IMR-90 (cell line): ENCODE data around the gene NME4. TPM values are rescaled to one million over a fixed set of nuclear protein-coding genes. Genes with fewer than 3 reads are reported as not detected.
A peak's percentile ranks its signal among the peaks of the same experiment; 100 is the strongest.

Source experiments
- ATAC-seq: fragments of 200-7000 bp; cut with Tn5 transposase; 2 replicates; pipeline ENCODE4 v1.9.1; 2020; ENCODE audit warnings: low read depth, mild to moderate bottlenecking, moderate library complexity
- BruUV-seq: library from RNA; stranded (reverse); fragments of 400-500 nt; replicated peaks from 2 replicates; lab custom pipeline; 2021; lab: Mats Ljungman, UMichigan
- CTCF ChIA-PET: fragments of 300-600 bp; formaldehyde crosslinking; extraction: SDS; loops from one replicate; lab custom pipeline; 2021; ENCODE audit warnings: antibody characterized with exemption; lab: Yijun Ruan, JAX
- POLR2A ChIA-PET: fragments of 300-600 bp; sonication (Branson Sonifier 250); formaldehyde crosslinking; loops from one replicate; lab custom pipeline; 2022; ENCODE audit warnings: antibody characterized with exemption; ENCODE audit not compliant: unreplicated experiment; lab: Charles Lee
- DNase-seq: peaks from one replicate; pipeline ENCODE4 v3.0.0; 2013
- H2AFZ ChIP-seq: replicated peaks from 2 replicates; pipeline ENCODE3; 2013; ENCODE audit warnings: low read length, mild to moderate bottlenecking; ENCODE audit not compliant: poor library complexity
- H2AK5ac ChIP-seq: 2 replicates; pipeline ENCODE4 v1.6.1; 2013; ENCODE audit warnings: low read depth, low read length, inconsistent platforms
- H2AK9ac ChIP-seq: replicated peaks from 2 replicates; pipeline ENCODE3; 2013; ENCODE audit warnings: mild to moderate bottlenecking, low read depth, low read length, moderate library complexity; ENCODE audit not compliant: poor library complexity
- H2BK120ac ChIP-seq: 2 replicates; pipeline ENCODE4 v1.6.1; 2013; ENCODE audit warnings: low read depth, low read length, inconsistent platforms
- H2BK15ac ChIP-seq: 3 replicates; pipeline ENCODE4 v1.6.1; 2013; ENCODE audit warnings: low read depth, low read length, inconsistent platforms
- H2BK20ac ChIP-seq: 2 replicates; pipeline ENCODE4 v1.6.1; 2013; ENCODE audit warnings: low read depth, mild to moderate bottlenecking, inconsistent platforms, low read length, moderate library complexity
- H2BK5ac ChIP-seq: 2 replicates; pipeline ENCODE4 v1.6.1; 2013; ENCODE audit warnings: mild to moderate bottlenecking, low read depth, low read length, inconsistent platforms; ENCODE audit not compliant: poor library complexity, severe bottlenecking
- H3K14ac ChIP-seq: replicated peaks from 2 replicates; pipeline ENCODE4 v1.6.1; 2013; ENCODE audit warnings: low read depth, low read length, inconsistent platforms
- H3K18ac ChIP-seq: 2 replicates; pipeline ENCODE4 v1.6.1; 2013; ENCODE audit warnings: low read depth, low read length, control low read depth
- H3K23ac ChIP-seq: 2 replicates; pipeline ENCODE4 v1.6.1; 2013; ENCODE audit warnings: low read depth, low read length, inconsistent platforms
- H3K27ac ChIP-seq: 2 replicates; pipeline ENCODE4 v1.5.1; 2013; ENCODE audit warnings: mild to moderate bottlenecking, control low read depth, low read length; ENCODE audit not compliant: insufficient read depth
- H3K27me3 ChIP-seq: 2 replicates; pipeline ENCODE4 v1.6.1; 2013; ENCODE audit warnings: low read length; ENCODE audit not compliant: control insufficient read depth, insufficient read depth
- H3K36me3 ChIP-seq: 2 replicates; pipeline ENCODE4 v1.6.1; 2013; ENCODE audit warnings: low read length, mixed read lengths; ENCODE audit not compliant: control insufficient read depth, insufficient read depth
- H3K4ac ChIP-seq: 2 replicates; pipeline ENCODE4 v1.6.1; 2013; ENCODE audit warnings: low read depth, low read length, inconsistent platforms
- H3K4me1 ChIP-seq: 2 replicates; pipeline ENCODE4 v1.6.1; 2013; ENCODE audit warnings: low read length, mixed read lengths; ENCODE audit not compliant: control insufficient read depth, insufficient read depth
- H3K4me2 ChIP-seq: 2 replicates; pipeline ENCODE4 v1.6.1; 2013; ENCODE audit warnings: low read depth, mild to moderate bottlenecking, control low read depth, low read length, moderate library complexity
- H3K4me3 ChIP-seq: 2 replicates; pipeline ENCODE4 v1.5.1; 2013; ENCODE audit warnings: low read depth, mild to moderate bottlenecking, control low read depth, low read length, moderate library complexity; ENCODE audit not compliant: insufficient read depth
- H3K56ac ChIP-seq: 2 replicates; pipeline ENCODE4 v1.6.1; 2013; ENCODE audit warnings: low read length, inconsistent platforms; ENCODE audit not compliant: insufficient read depth; ENCODE audit errors: extremely low read depth
- H3K79me1 ChIP-seq, 2 experiments: 2 replicates each; pipeline ENCODE4 v1.6.1; 2013; ENCODE audit warnings: low read length in 2 of 2, inconsistent platforms in 1 of 2, low read depth in 1 of 2
- H3K9ac ChIP-seq: 2 replicates; pipeline ENCODE4 v1.6.1; 2013; ENCODE audit warnings: low read depth, low read length, control low read depth
- H3K9me1 ChIP-seq: 2 replicates; pipeline ENCODE4 v1.6.1; 2013; ENCODE audit warnings: low read length, inconsistent platforms; ENCODE audit not compliant: insufficient read depth
- H3K9me3 ChIP-seq: 2 replicates; pipeline ENCODE4 v1.6.1; 2013; ENCODE audit warnings: low read length; ENCODE audit not compliant: control insufficient read depth, insufficient read depth
- H4K20me1 ChIP-seq: 2 replicates; pipeline ENCODE4 v1.6.1; 2013; ENCODE audit warnings: low read length, inconsistent platforms; ENCODE audit not compliant: insufficient read depth
- H4K5ac ChIP-seq: 2 replicates; pipeline ENCODE4 v1.6.1; 2013; ENCODE audit warnings: mild to moderate bottlenecking, low read depth, low read length, control low read depth
- H4K8ac ChIP-seq, 2 experiments: 2 replicates each; pipeline ENCODE4 v1.6.1; 2013; ENCODE audit warnings: low read depth in 2 of 2, low read length in 2 of 2, control low read depth in 1 of 2, inconsistent platforms in 1 of 2
- H4K91ac ChIP-seq: 2 replicates; pipeline ENCODE4 v1.6.1; 2013; ENCODE audit warnings: low read depth, low read length, inconsistent platforms; ENCODE audit not compliant: insufficient read depth
- CEBPB ChIP-seq: IDR thresholded peaks from 2 replicates; pipeline ENCODE4 v1.6.1; 2012; ENCODE audit warnings: low read depth, low read length, improper control_type of control experiment
- CHD1 ChIP-seq: IDR thresholded peaks from 2 replicates; pipeline ENCODE4 v1.6.1; 2012; ENCODE audit warnings: low read depth, low read length, improper control_type of control experiment
- MAZ ChIP-seq: IDR thresholded peaks from 2 replicates; pipeline ENCODE4 v1.6.1; 2012; ENCODE audit warnings: low read depth, mild to moderate bottlenecking, low read length, improper control_type of control experiment, moderate library complexity, borderline replicate concordance
- NFE2L2 ChIP-seq: fragments of 150-350 bp; IDR thresholded peaks from 2 replicates; pipeline ENCODE4 v1.6.1; 2016; ENCODE audit warnings: low read depth, mild to moderate bottlenecking, low read length
- RFX5 ChIP-seq: IDR thresholded peaks from 2 replicates; pipeline ENCODE4 v1.8.0; 2012; ENCODE audit warnings: low read depth, mild to moderate bottlenecking, low read length, moderate library complexity
- SMC3 ChIP-seq: fragments of 150-350 bp; IDR thresholded peaks from 2 replicates; pipeline ENCODE4 v1.6.1; 2016; ENCODE audit warnings: low read depth, mild to moderate bottlenecking, antibody characterized with exemption, low read length, moderate library complexity
- WGBS, 2 experiments: methylation state at CpG; one replicate each; pipeline versions ENCODE4 v1.1.5 to v1.1.7; 2013; ENCODE audit warnings: missing lambda C conversion rate in 2 of 2; ENCODE audit not compliant: insufficient read length in 1 of 2; ENCODE audit errors: extremely low coverage in 2 of 2; 5-methylcytosine and 5-hydroxymethylcytosine counted together
- dilution Hi-C: fragments of 300-500 bp; cut with HindIII; formaldehyde crosslinking; loops from one replicate; pipeline ENCODE4 v1.14.3; 2018; ENCODE audit warnings: low sequenced_read_pairs; ENCODE audit not compliant: unreplicated experiment
- in situ Hi-C: fragments of 300-500 bp; cut with MboI; formaldehyde crosslinking; loops from 3 replicates; pipeline ENCODE4 v1.14.3; 2019; ENCODE audit warnings: low sequenced_read_pairs, inconsistent platforms, mixed read lengths
- intact Hi-C: fragments of 100-400 bp; cut with micrococcal nuclease; formaldehyde crosslinking; loops from 2 replicates; pipeline ENCODE4 v1.10.0; 2022
- polyA plus RNA-seq, 3 experiments: library from polyadenylated mRNA; depleted of rRNA; stranded (reverse); fragments of >200 nt; gene quantifications; 2 replicates each; pipeline ENCODE4 v1.2.3, GENCODE V29; 2012; ENCODE audit warnings: low replicate concordance in 1 of 3
- total RNA-seq: library from RNA; depleted of rRNA; stranded (reverse); fragments of >200 nt; gene quantifications from 2 replicates; pipeline ENCODE4 v1.2.3, GENCODE V29; 2012
- TF ChIP-seq, protein P1 (sequence below): conservative IDR thresholded peaks from 2 replicates; pipeline ENCODE4 v1.5.1; 2012; ENCODE audit warnings: mild to moderate bottlenecking, low read depth, low read length, improper control_type of control experiment

The NME4 gene
- total and polyA plus RNA-seq, 2 of the 4 experiments (the other 2 are of a cell fraction): 124 to 288 TPM

DNA sequence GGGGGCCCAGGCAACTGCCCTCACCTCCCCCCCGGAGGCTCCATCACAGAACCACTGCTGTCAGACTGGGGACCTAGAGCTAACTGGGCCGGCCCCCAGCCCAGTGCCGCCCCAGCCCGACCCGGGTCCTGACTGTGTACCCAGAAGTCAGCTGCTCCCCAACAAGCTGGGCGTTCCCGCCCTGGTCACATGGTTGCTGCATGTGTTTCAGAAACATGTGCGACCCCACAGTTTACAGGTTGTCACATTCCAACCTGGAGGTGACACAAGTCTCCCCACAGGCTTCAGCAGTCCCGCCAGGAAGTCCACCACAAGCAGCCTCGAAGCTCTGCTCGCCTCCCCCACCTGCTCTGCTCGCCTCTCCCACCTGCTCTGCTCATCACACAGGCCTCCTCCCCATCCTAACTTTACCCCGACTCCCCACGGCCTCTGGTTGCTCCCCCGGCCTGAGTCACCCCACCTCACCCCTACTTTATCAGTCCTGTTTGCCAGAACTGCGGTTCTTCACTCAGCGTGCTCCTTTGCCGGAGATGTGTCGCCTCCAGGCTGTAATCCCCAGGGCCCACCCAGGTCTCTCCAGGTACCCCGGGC lies 27.6 kb upstream of the NME4 start:
- no peak overlapping the region for H3K4me3 ChIP-seq
- H3K4ac ChIP-seq: no peak overlapping the region
- no TSS peak for BruUV-seq
- 81% methylated on average over 17 of the region's 20 CpGs; no CpG with 5 or more reads in 1 of the 2 experiments for WGBS, 2 experiments
- H3K79me1 ChIP-seq: peaks cover 4 to 11% of the 10 kb centered on the region in 2 experiments; a peak in 2 of 4 replicates
- in situ Hi-C loops: no loop called here
- H2BK20ac ChIP-seq: no peak overlapping the region
- H4K91ac ChIP-seq: no peak overlapping the region
- peaks cover 60% of the 10 kb centered on the region for H3K36me3 ChIP-seq
- H3K27me3 ChIP-seq: no peaks in the 10 kb centered on the region
- H4K5ac ChIP-seq: no peak overlapping the region
- no peak overlapping the region for H2BK120ac ChIP-seq
- no peak overlapping the region for H3K23ac ChIP-seq
- intact Hi-C loops: no loop called here
- no peak overlapping the region for H2BK5ac ChIP-seq
- peaks cover 7% of the 10 kb centered on the region; the same call in 1 of the 2 replicates for H3K4me1 ChIP-seq
- H3K18ac ChIP-seq: no peak overlapping the region
- ChIA-PET CTCF (no interaction called here), POLR2A (no interaction called here)
- H2AK5ac ChIP-seq: no peak overlapping the region
- H3K14ac ChIP-seq: no peak overlapping the region
- H3K27ac ChIP-seq: no peak overlapping the region
- no peak overlapping the region for H3K56ac ChIP-seq
- H4K8ac ChIP-seq: no peak overlapping the region
- H3K9ac ChIP-seq: no peak overlapping the region
- TF ChIP-seq MAZ (no peak), CHD1 (no peak), CEBPB (no peak), SMC3 (no peak), RFX5 (no peak), NFE2L2 (no peak)
- TF ChIP-seq, protein P1, sequence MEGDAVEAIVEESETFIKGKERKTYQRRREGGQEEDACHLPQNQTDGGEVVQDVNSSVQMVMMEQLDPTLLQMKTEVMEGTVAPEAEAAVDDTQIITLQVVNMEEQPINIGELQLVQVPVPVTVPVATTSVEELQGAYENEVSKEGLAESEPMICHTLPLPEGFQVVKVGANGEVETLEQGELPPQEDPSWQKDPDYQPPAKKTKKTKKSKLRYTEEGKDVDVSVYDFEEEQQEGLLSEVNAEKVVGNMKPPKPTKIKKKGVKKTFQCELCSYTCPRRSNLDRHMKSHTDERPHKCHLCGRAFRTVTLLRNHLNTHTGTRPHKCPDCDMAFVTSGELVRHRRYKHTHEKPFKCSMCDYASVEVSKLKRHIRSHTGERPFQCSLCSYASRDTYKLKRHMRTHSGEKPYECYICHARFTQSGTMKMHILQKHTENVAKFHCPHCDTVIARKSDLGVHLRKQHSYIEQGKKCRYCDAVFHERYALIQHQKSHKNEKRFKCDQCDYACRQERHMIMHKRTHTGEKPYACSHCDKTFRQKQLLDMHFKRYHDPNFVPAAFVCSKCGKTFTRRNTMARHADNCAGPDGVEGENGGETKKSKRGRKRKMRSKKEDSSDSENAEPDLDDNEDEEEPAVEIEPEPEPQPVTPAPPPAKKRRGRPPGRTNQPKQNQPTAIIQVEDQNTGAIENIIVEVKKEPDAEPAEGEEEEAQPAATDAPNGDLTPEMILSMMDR: no peak
- dilution Hi-C loops: no loop called here
- no peak overlapping the region for H2BK15ac ChIP-seq
- no peak overlapping the region for H2AFZ ChIP-seq
- no peaks in the 10 kb centered on the region for H3K9me1 ChIP-seq
- ATAC-seq (no peak), DNase-seq (no peak)
- no peaks in the 10 kb centered on the region for H3K9me3 ChIP-seq
- no peak overlapping the region; the same call in 1 of the 2 replicates for H3K4me2 ChIP-seq
- H2AK9ac ChIP-seq: peak overlapping the region; percentile 42
- no peaks in the 10 kb centered on the region for H4K20me1 ChIP-seq
